ENCODE data around the gene EML2. TPM values are rescaled to one million over a fixed set of nuclear protein-coding genes. Genes with fewer than 3 reads are reported as not detected.

EML2 gene
- total RNA-seq, 1 experiment from 2014 or later = 93.7 TPM

- intact Hi-C loops (cut with micrococcal nuclease; ENCODE audit: unreplicated experiment) = no loop called here
Observed at GRCh38 chr19:45560038-45560437, 79.2 kb downstream of the EML2 start.

More at GRCh38 chr19:45560038-45560437, 79.2 kb downstream of the EML2 start:
- H3K4me3 Mint-ChIP-seq (ENCODE audit: low read depth, unreplicated experiment) = no peak overlapping the region
- BruUV-seq (replicated peaks) = no TSS peak
- no peak for DNase-seq
- H3K27me3 Mint-ChIP-seq (ENCODE audit: unreplicated experiment) = no peaks in the 10 kb centered on the region
- H3K9me3 Mint-ChIP-seq (ENCODE audit: low read depth, unreplicated experiment) = no peaks in the 10 kb centered on the region
- H3K27ac Mint-ChIP-seq (ENCODE audit: unreplicated experiment) = peak overlapping the region; percentile 8
- peaks cover 8% of the 10 kb centered on the region for H3K36me3 Mint-ChIP-seq (ENCODE audit: insufficient read depth, unreplicated experiment)
- CTCF ChIA-PET = no interaction called here
- TF ChIP-seq, protein P1, sequence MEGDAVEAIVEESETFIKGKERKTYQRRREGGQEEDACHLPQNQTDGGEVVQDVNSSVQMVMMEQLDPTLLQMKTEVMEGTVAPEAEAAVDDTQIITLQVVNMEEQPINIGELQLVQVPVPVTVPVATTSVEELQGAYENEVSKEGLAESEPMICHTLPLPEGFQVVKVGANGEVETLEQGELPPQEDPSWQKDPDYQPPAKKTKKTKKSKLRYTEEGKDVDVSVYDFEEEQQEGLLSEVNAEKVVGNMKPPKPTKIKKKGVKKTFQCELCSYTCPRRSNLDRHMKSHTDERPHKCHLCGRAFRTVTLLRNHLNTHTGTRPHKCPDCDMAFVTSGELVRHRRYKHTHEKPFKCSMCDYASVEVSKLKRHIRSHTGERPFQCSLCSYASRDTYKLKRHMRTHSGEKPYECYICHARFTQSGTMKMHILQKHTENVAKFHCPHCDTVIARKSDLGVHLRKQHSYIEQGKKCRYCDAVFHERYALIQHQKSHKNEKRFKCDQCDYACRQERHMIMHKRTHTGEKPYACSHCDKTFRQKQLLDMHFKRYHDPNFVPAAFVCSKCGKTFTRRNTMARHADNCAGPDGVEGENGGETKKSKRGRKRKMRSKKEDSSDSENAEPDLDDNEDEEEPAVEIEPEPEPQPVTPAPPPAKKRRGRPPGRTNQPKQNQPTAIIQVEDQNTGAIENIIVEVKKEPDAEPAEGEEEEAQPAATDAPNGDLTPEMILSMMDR (IDR thresholded peaks at IDR 0.05; ENCODE audit: unreplicated experiment) = no peak
- H3K4me1 Mint-ChIP-seq (ENCODE audit: low read depth, unreplicated experiment) = peaks cover 9% of the 10 kb centered on the region

Small RNA genes lying within 50 kb of the gene (microRNA-seq; reads per million reads assigned to microRNA genes)
- 793 reads per million, percentile 82 among the genes with 10 or more reads in this experiment for gene MIR330
- not detected for gene MIR642A
- gene MIR642B = not detected

Other genes starting within 250 kb of the EML2 start
- gene PPP1R13L, start 234.3 kb downstream of the EML2 start, total RNA-seq (2022) = 98.4 and 135 TPM in 2 replicates
- 22.5 and 25.8 TPM in 2 replicates for gene POLR1G, start 232.8 kb downstream of the EML2 start, total RNA-seq (2022)
- 55.7 and 58.9 TPM in 2 replicates for gene ERCC1, start 215.5 kb downstream of the EML2 start, total RNA-seq (2022)
- gene FOSB, start 171.4 kb downstream of the EML2 start, total RNA-seq (2022) = 18.7 and 23.8 TPM in 2 replicates
- 5.7 and 7.2 TPM in 2 replicates for gene RTN2, start 142.3 kb downstream of the EML2 start, total RNA-seq (2022)
- 5.0 and 6.8 TPM in 2 replicates for gene PPM1N, start 141.0 kb downstream of the EML2 start, total RNA-seq (2022)
- gene VASP, start 131.9 kb downstream of the EML2 start, total RNA-seq (2022) = 194 and 219 TPM in 2 replicates
- 14.2 and 17.1 TPM in 2 replicates for gene OPA3, start 54.6 kb downstream of the EML2 start, total RNA-seq (2022)
- gene GPR4, start 37.2 kb downstream of the EML2 start, total RNA-seq (2022) = not detected in 2 replicates
- gene GIPR, start 28.8 kb upstream of the EML2 start, total RNA-seq (2022) = 6.9 TPM in 2 replicates
- gene SNRPD2, start 52.6 kb upstream of the EML2 start, total RNA-seq (2022) = 603 and 663 TPM in 2 replicates
- gene QPCTL, start 53.3 kb upstream of the EML2 start, total RNA-seq (2022) = 20.4 and 20.7 TPM in 2 replicates
- 43.8 and 53.6 TPM in 2 replicates for gene FBXO46, start 91.5 kb upstream of the EML2 start, total RNA-seq (2022)
- gene MEIOSIN, start 94.0 kb upstream of the EML2 start, total RNA-seq (2022) = not detected in 2 replicates
- gene SIX5, start 129.9 kb upstream of the EML2 start, total RNA-seq (2022) = 12.9 and 15.0 TPM in 2 replicates
- gene DMPK, start 143.1 kb upstream of the EML2 start, total RNA-seq (2022) = 70.8 and 76.0 TPM in 2 replicates
- gene DMWD, start 153.4 kb upstream of the EML2 start, total RNA-seq (2022) = 74.9 and 76.9 TPM in 2 replicates
- gene RSPH6A, start 175.9 kb upstream of the EML2 start, total RNA-seq (2022) = 0.44 and 0.52 TPM in 2 replicates
- gene SYMPK, start 223.8 kb upstream of the EML2 start, total RNA-seq (2022) = 130 and 135 TPM in 2 replicates
- 12.1 and 19.9 TPM in 2 replicates for gene FOXA3, start 224.9 kb upstream of the EML2 start, total RNA-seq (2022)
- gene IRF2BP1, start 246.7 kb upstream of the EML2 start, total RNA-seq (2022) = 36.9 and 37.4 TPM in 2 replicates

Measured in Calu3 (cell line).